Central memory CD4-positive, alpha-beta T cell (primary cell): ENCODE data around the gene TRIM65.
"Not testable (repeated sequence)": the region's sequence is repeated elsewhere in the genome, so short reads cannot be mapped to it uniquely, and the experiment has no call there.

Experiments used
- DNase-seq: peaks from one replicate; pipeline ENCODE4 v3.0.0; 2022

TRIM65 gene

GRCh38 chr17:75895370-75896155 is 1.2 kb downstream of the TRIM65 start:
- no peak for DNase-seq

- no peak for DNase-seq
Observed at GRCh38 chr17:75894049-75894733, 2.6 kb downstream of the TRIM65 start.

- DNase-seq = no peak
Observed at GRCh38 chr17:75893305-75894048, 3.3 kb downstream of the TRIM65 start.

- no peak for DNase-seq
Observed at GRCh38 chr17:75892556-75893224, 4.1 kb downstream of the TRIM65 start.

DNA sequence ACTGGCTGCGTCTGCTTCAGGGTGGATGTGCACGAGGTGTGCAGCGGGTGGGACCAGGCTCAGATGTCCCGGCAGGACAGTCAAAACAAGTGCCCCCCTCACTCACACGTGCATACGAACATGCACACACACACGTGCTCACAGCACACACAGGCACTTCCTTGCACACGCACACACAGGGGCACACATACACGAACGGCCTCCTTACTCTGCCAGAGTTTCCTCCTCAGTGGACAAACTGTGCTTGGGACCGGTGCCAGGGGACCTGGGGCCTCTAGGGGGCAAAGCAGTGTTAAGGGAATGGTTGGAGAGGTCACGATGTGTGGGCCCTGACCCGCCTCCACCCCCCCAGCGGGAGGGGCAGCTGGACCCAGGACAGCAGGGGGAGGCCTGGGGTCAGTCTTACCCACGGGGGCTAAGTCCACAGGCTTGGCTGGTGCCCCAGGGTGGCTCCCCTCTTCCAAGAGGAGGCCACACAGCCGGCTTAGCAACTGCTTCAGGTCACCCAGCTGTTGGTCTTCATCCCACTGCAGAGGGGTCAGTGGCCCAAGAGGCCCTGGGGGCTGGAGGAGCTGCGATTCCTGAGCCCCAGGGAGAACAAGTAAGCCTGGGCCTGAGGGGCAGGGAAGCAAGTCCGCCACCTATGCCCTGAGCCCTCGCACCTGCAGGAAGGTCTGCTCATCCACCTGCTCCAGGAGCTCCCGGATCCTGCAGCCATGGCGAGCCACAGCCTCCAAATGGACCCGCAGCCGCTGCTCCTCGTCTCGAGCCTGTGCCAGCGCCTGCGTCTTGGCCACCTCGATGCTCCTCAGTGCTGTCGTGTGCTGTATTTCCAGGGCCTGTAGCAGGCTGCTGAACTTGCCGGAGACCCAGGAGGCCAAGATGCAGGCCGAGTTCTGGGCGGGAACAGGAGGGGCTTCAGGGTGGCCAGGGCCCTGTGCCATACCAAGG is 4.9 kb downstream of the TRIM65 start:
- no peak for DNase-seq

GRCh38 chr17:75891022-75891604 is 5.6 kb downstream of the TRIM65 start:
- no peak for DNase-seq

- no peak for DNase-seq
Observed at GRCh38 chr17:75889454-75889853, 7.3 kb downstream of the TRIM65 start.

GRCh38 chr17:75888484-75888883 is 8.3 kb downstream of the TRIM65 start:
- no peak for DNase-seq

GRCh38 chr17:75885860-75886259 is 10.9 kb downstream of the TRIM65 start:
- DNase-seq = not testable (repeated sequence)

- no peak for DNase-seq
Observed at GRCh38 chr17:75885431-75885830, 11.3 kb downstream of the TRIM65 start.

GRCh38 chr17:75881678-75882454 is 14.9 kb downstream of the TRIM65 start:
- no peak for DNase-seq

DNA sequence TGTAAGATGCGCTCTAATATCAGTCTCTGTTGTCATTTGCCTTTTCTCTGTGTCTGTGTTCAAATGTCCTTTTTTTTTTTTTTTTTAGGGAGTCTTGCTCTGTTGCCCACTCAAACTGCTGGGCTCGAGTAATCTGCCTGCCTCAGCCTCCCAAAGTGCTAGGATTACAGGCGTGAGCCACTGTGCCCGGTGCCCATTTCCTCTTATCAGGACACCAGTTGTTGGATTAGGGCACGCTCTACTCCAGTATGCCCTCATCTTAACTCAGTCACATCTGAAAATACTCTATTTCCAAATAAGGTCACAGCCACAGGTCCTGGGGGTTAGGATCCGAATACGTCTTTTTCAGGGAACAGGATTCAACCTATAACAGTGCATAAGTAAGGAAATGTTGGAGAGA is 16.5 kb downstream of the TRIM65 start:
- no peak for DNase-seq

- DNase-seq = no peak
Observed at GRCh38 chr17:75878174-75878998, 18.4 kb downstream of the TRIM65 start, which contains the start of gene TRIM47. Gene TRIM47 (minus strand): TSS chr17:75878581. CDS start chr17:75878548, 33 bp downstream.

DNA sequence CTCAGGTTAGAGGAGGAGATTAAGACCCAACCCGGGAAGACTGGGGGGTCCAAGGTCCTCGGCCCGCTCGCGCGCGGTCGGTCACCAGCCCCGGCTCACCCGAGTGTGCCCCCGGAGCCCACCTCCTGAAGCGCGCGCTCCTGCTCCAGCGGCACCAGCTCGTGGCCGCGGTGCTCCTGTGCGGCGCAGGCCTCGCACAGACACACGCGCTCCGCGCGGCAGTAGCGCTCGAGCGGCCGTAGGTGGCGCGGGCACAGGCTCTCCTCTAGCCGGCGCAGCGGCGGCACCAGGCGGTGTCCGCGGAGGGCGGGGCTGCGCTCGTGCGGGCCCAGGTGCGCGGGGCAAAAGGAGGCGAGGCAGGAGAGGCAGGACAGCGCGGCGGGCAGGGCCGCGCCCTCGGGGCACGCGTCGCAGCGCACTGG is 19.0 kb downstream of the TRIM65 start:
- DNase-seq = peak; percentile 70

- no peak for DNase-seq
Observed at GRCh38 chr17:75876938-75877751, 19.6 kb downstream of the TRIM65 start.

GRCh38 chr17:75876190-75876937 is 20.4 kb downstream of the TRIM65 start:
- DNase-seq = peak; percentile 77

DNA sequence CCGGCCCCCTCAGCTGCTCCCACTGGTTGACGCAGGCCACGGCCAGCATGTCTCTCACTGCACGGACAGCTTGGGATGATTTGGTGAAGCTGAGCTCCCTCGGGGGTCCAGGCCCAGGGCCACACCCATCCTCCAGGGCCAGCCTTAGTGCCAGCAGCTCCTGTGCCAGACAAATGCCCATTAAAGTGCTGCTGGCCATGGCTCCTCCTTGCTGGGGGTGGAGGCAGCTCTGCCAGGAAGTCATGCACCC is 20.9 kb downstream of the TRIM65 start:
- no peak for DNase-seq
